Measurements from ENCODE around the gene SIRPA. TPM values are rescaled to one million over a fixed set of nuclear protein-coding genes. Genes with fewer than 3 reads are reported as not detected.

The SIRPA gene
- total and polyA plus RNA-seq, 2 of the 8 experiments (the other 6 are each of a cell fraction or from before 2014, with no cell fraction given), result 3.9 to 4.3 TPM

DNA sequence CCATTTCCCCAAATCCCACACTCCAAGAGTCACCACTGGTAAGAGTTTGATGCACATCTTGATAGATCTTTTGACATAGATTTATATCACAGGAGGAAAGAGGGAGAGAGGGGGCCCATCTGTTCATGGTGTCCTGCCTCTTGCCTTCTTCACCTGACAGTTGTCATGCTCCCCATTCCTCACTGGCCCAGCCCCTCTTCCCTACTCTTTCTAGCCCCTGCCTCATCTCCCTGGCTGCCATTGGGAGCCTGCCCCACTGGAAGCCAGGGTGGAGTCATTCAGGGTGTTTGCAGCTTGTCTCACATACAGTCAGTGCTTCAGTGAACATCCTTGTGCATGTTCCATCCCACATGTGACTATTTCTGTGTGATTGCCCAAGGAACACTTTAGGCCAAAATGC, 27.6 kb downstream of the SIRPA start (continued):
- TF ChIP-seq, protein P1, sequence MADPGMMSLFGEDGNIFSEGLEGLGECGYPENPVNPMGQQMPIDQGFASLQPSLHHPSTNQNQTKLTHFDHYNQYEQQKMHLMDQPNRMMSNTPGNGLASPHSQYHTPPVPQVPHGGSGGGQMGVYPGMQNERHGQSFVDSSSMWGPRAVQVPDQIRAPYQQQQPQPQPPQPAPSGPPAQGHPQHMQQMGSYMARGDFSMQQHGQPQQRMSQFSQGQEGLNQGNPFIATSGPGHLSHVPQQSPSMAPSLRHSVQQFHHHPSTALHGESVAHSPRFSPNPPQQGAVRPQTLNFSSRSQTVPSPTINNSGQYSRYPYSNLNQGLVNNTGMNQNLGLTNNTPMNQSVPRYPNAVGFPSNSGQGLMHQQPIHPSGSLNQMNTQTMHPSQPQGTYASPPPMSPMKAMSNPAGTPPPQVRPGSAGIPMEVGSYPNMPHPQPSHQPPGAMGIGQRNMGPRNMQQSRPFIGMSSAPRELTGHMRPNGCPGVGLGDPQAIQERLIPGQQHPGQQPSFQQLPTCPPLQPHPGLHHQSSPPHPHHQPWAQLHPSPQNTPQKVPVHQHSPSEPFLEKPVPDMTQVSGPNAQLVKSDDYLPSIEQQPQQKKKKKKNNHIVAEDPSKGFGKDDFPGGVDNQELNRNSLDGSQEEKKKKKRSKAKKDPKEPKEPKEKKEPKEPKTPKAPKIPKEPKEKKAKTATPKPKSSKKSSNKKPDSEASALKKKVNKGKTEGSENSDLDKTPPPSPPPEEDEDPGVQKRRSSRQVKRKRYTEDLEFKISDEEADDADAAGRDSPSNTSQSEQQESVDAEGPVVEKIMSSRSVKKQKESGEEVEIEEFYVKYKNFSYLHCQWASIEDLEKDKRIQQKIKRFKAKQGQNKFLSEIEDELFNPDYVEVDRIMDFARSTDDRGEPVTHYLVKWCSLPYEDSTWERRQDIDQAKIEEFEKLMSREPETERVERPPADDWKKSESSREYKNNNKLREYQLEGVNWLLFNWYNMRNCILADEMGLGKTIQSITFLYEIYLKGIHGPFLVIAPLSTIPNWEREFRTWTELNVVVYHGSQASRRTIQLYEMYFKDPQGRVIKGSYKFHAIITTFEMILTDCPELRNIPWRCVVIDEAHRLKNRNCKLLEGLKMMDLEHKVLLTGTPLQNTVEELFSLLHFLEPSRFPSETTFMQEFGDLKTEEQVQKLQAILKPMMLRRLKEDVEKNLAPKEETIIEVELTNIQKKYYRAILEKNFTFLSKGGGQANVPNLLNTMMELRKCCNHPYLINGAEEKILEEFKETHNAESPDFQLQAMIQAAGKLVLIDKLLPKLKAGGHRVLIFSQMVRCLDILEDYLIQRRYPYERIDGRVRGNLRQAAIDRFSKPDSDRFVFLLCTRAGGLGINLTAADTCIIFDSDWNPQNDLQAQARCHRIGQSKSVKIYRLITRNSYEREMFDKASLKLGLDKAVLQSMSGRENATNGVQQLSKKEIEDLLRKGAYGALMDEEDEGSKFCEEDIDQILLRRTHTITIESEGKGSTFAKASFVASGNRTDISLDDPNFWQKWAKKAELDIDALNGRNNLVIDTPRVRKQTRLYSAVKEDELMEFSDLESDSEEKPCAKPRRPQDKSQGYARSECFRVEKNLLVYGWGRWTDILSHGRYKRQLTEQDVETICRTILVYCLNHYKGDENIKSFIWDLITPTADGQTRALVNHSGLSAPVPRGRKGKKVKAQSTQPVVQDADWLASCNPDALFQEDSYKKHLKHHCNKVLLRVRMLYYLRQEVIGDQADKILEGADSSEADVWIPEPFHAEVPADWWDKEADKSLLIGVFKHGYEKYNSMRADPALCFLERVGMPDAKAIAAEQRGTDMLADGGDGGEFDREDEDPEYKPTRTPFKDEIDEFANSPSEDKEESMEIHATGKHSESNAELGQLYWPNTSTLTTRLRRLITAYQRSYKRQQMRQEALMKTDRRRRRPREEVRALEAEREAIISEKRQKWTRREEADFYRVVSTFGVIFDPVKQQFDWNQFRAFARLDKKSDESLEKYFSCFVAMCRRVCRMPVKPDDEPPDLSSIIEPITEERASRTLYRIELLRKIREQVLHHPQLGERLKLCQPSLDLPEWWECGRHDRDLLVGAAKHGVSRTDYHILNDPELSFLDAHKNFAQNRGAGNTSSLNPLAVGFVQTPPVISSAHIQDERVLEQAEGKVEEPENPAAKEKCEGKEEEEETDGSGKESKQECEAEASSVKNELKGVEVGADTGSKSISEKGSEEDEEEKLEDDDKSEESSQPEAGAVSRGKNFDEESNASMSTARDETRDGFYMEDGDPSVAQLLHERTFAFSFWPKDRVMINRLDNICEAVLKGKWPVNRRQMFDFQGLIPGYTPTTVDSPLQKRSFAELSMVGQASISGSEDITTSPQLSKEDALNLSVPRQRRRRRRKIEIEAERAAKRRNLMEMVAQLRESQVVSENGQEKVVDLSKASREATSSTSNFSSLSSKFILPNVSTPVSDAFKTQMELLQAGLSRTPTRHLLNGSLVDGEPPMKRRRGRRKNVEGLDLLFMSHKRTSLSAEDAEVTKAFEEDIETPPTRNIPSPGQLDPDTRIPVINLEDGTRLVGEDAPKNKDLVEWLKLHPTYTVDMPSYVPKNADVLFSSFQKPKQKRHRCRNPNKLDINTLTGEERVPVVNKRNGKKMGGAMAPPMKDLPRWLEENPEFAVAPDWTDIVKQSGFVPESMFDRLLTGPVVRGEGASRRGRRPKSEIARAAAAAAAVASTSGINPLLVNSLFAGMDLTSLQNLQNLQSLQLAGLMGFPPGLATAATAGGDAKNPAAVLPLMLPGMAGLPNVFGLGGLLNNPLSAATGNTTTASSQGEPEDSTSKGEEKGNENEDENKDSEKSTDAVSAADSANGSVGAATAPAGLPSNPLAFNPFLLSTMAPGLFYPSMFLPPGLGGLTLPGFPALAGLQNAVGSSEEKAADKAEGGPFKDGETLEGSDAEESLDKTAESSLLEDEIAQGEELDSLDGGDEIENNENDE (IDR thresholded peaks at IDR 0.05; ENCODE audit: insufficient replicate concordance, low read length), result no peak
- TF ChIP-seq TCF12 (IDR thresholded peaks at IDR 0.05; ENCODE audit: low read depth, low read length), result no peak
- TF ChIP-seq, protein P2, sequence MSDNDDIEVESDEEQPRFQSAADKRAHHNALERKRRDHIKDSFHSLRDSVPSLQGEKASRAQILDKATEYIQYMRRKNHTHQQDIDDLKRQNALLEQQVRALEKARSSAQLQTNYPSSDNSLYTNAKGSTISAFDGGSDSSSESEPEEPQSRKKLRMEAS (IDR thresholded peaks at IDR 0.05), result no peak
